Stimulated activated CD4-positive, alpha-beta T cell treated with anti-CD3 and anti-CD28 coated beads, Interleukin-15, amount 100 ng/mL, for 1 hour (primary cell): Measurements from ENCODE around the gene IMP4.

Experiments
- DNase-seq, 2 donors: peaks; one replicate each; pipeline ENCODE4 v3.0.0-alpha.2; 2020; ENCODE audit warnings: low read depth in 1 of 2, low spot score in 1 of 2

Gene IMP4

DNA sequence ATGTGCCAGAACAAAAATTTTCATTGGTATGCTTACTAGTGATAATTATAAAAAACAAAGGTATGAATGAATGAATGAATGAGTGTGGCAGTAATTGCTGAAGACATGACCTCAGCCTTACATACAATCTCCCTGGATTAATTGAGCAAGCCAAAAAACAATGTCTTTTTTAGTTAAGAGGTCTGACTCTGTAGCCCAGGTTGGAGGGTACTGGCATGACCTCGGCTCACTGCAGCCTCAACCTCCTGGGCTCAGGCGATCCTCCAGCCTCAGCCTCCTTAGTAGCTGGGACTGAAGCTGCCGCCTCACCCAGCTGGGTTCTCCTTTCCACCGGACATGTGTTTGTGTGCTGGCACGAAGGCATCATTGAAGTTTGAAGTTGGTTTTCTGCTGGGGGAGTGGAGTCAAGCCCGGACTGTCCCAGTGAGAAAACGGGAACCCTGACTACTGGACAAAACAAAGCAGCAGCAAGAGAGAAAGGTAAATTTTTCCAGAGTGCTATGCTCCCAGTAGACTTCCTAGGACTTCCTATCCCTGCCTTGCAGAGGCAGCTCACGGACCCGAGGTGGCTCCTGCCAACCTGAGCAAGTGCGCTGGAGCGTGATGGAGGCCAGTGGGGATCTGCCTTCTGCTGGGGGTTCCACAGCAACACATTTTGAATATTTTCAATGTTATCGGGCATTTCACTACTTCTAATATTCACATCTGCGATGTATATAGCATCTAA, 6.4 kb upstream of the IMP4 start:
- DNase-seq = no peak

GRCh38 chr2:130336877-130337734, 5.6 kb upstream of the IMP4 start:
- DNase-seq = peak in 1 of 2 donors; percentile 56

DNA sequence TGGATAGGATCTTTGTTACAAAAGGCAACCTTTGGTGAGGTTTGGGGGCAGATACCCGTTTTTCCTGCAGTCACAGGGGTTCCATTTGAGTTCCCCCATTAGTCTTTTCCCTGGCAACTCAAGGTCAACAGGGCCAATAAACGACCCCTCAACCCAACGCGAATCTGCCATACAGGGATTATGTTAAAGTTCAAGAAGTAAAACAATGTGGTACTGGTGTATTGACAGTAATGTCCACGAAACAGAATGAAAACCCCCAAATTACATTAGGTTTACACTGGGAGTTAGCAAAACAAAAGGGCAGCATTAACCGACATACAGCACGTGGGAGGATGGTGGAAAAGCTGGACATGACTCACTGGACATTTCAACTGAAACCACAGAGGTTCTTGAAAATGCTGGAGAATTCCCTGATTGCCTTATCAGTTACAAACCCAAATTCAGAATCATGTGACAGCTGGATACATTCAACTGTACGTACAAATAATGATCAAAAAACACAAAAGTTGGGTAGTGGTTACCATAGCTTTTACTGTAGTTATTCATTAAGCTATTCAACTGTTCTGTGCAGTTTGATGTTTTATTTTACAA, 4.9 kb upstream of the IMP4 start:
- DNase-seq = no peak

GRCh38 chr2:130338793-130339345, 3.8 kb upstream of the IMP4 start:
- DNase-seq = no peak

GRCh38 chr2:130339885-130340745, 2.6 kb upstream of the IMP4 start:
- no peak for DNase-seq

DNA sequence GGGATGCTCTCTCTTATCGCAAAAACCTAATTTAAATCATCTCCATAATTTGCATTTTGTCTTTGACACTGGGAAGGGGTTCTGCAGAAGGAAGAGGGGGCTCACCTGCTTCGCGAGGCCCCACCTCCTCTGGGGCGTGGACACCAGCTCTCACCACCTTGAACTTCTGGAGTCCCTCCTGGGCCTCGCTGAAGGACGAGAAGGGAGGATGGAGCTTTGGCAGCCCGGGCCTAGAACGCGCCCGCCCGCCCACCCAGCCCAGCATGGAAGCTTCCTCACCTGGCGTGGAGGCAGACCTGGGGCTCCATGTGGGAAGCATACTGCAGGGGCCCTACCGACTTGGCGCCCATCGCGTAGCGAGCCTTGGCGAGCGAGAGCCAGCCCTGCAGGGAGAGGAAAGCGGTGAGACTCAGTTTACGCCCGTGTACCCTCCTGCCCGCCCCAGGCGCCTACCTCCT, 1.1 kb upstream of the IMP4 start:
- DNase-seq = no peak

- peak; percentile 65 to 66 for DNase-seq
Observed at GRCh38 chr2:130342020-130342532, 621 bp upstream of the IMP4 start.

GRCh38 chr2:130344578-130344977, 1.9 kb downstream of the IMP4 start:
- DNase-seq = no peak

GRCh38 chr2:130345091-130345490, 2.4 kb downstream of the IMP4 start:
- DNase-seq = no peak

DNA sequence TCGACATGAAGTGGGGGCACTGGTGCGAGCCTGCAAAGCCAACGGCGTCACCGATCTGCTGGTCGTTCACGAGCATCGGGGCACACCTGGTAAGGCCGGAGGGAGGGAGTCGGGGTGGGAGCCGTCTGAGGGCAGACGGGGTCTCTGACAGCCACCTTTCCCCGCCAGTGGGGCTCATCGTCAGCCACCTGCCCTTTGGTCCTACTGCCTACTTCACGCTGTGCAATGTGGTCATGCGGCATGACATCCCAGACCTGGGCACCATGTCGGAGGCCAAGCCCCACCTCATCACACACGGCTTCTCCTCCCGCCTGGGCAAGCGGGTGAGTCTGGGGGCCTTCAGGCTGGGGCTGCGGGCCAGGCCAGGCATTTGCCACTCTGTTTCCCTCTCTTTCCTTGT, 2.9 kb downstream of the IMP4 start:
- no peak for DNase-seq

GRCh38 chr2:130346041-130346740, 3.5 kb downstream of the IMP4 start:
- DNase-seq = no peak

DNA sequence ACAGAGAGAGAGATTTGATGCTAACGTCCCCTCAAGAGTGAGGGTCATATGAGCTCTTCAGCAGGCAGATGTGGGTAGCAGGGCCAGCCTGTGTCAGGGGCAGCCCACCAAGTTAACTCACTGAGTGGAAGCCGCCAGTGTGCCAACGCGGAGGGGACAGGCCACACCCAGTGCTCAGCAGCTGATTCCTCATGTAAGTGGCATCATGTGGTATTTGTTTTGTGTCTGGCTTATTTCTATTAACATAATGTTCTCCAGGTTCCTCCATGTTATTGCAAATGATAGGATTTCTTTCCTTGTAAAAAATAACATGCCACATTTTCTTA, 4.0 kb downstream of the IMP4 start:
- DNase-seq = no peak

GRCh38 chr2:130347220-130347925, 4.7 kb downstream of the IMP4 start:
- DNase-seq = no peak

GRCh38 chr2:130349174-130349573, 6.5 kb downstream of the IMP4 start:
- DNase-seq = no peak

- DNase-seq = no peak
Observed at GRCh38 chr2:130351711-130352110, 9.0 kb downstream of the IMP4 start.

DNA sequence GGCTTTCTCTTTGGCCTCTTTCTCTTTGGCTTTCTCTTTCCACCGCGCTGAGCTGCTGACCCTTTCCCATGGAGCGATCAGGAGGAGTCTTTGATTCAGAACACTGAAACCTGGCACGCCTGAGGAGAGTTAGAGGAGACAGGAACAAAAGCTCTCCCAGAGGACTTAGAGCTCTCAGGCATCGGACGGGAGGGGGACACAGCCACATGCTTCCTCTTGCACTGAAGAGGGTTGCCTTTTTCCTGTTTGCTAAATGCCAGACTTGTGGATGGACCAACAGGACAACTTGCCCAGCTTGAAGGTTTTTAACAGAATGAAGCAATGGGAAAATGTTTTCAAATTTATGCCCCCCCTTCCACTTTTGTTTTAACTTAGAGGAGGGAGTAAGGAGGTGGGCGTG, 9.5 kb downstream of the IMP4 start:
- no peak for DNase-seq

- no peak for DNase-seq
Observed at GRCh38 chr2:130353291-130354138, 10.8 kb downstream of the IMP4 start.

DNA sequence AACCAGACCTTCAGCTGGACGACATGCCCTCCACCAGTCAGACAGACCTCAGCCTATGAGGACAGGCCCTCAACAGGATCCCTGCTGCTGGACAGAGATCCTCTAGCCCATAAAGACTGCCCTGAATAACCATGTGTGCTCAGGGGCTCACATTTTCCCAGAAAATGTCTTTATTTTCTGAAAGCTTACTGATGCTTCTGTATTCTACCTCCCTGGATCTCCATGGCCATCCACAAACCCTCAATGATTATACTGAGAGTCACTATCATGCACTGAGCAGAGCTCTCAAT, 11.4 kb downstream of the IMP4 start:
- no peak for DNase-seq

- DNase-seq = no peak
Observed at GRCh38 chr2:130355172-130355577, 12.5 kb downstream of the IMP4 start.
